ENCODE results near the gene KCNQ1.

- TF ChIP-seq POLR2A (IDR thresholded peaks at IDR 0.05; ENCODE audit: low read depth, low read length) (no peak), POLR2AphosphoS5 (IDR thresholded peaks at IDR 0.05; ENCODE audit: low read depth, low read length) (no peak), SPI1 (IDR thresholded peaks at IDR 0.05; ENCODE audit: low read depth, low read length) (no peak), TAF1 (IDR thresholded peaks at IDR 0.05; ENCODE audit: low read depth, low read length) (no peak), POU2F2 (IDR thresholded peaks at IDR 0.05; ENCODE audit: low read depth, low read length) (no peak), PAX5 (IDR thresholded peaks at IDR 0.05; ENCODE audit: insufficient read depth, low read length, severe bottlenecking) (no peak)
These were observed 385.4 kb downstream of the KCNQ1 start for GRCh38 chr11:2830030-2830812.

All from GM12891 (cell line).